Activated naive CD4-positive, alpha-beta T cell (primary cell): ENCODE measurements around the gene TPM1.
"Not testable (repeated sequence)": the region's sequence is repeated elsewhere in the genome, so short reads cannot be mapped to it uniquely, and the experiment has no call there.

ENCODE experiments used
- DNase-seq, 4 experiments: peaks; one replicate each; lab custom pipeline; 2025; lab: John Stamatoyannopoulos, UW

The TPM1 gene

GRCh38 chr15:63041974-63042876 is at the start of gene TPM1:
TPM1 (plus strand) TSS chr15:63042747; CDS start chr15:63042830, 83 bp downstream.
- DNase-seq = no peak

GRCh38 chr15:62993066-62993465 is 49.5 kb upstream of the TPM1 start:
- DNase-seq = no peak

- not testable (repeated sequence) for DNase-seq
These were observed 48.9 kb upstream of the TPM1 start for GRCh38 chr15:62993632-62994031.

- DNase-seq = no peak
These were observed 48.1 kb upstream of the TPM1 start for GRCh38 chr15:62994439-62994838.

- DNase-seq = no peak
These were observed 47.4 kb upstream of the TPM1 start for GRCh38 chr15:62994975-62995681.

GRCh38 chr15:62997441-62997840 is 45.1 kb upstream of the TPM1 start:
- no peak for DNase-seq

GRCh38 chr15:62998262-62998890 is 44.2 kb upstream of the TPM1 start:
- DNase-seq = no peak

GRCh38 chr15:62999178-62999577 is 43.4 kb upstream of the TPM1 start:
- DNase-seq = no peak

GRCh38 chr15:62999923-63000561 is 42.5 kb upstream of the TPM1 start:
- DNase-seq = no peak

GRCh38 chr15:63000706-63001105 is 41.8 kb upstream of the TPM1 start:
- DNase-seq = no peak

- DNase-seq = no peak
These were observed 38.3 kb upstream of the TPM1 start for GRCh38 chr15:63004211-63004610.

- no peak for DNase-seq
These were observed 36.3 kb upstream of the TPM1 start for GRCh38 chr15:63006032-63006878.

- no peak for DNase-seq
These were observed 34.1 kb upstream of the TPM1 start for GRCh38 chr15:63008333-63009049.

- no peak for DNase-seq
These were observed 32.2 kb upstream of the TPM1 start for GRCh38 chr15:63010386-63010785.

GRCh38 chr15:63010920-63011693 is 31.4 kb upstream of the TPM1 start:
- no peak for DNase-seq

- DNase-seq = no peak
These were observed 30.1 kb upstream of the TPM1 start for GRCh38 chr15:63012444-63012843.

- no peak for DNase-seq
These were observed 29.3 kb upstream of the TPM1 start for GRCh38 chr15:63013052-63013808.

GRCh38 chr15:63014578-63014977 is 28.0 kb upstream of the TPM1 start:
- no peak for DNase-seq

GRCh38 chr15:63015618-63016017 is 26.9 kb upstream of the TPM1 start:
- DNase-seq = no peak
